Caco-2 (cell line): Measurements from ENCODE around the gene LRP1B. TPM values are rescaled to one million over a fixed set of nuclear protein-coding genes. Genes with fewer than 3 reads are reported as not detected.
"Not testable (repeated sequence)": the region's sequence is repeated elsewhere in the genome, so short reads cannot be mapped to it uniquely, and the experiment has no call there.

Experiments
- BruUV-seq: library from RNA; stranded (reverse); fragments of 400-500 nt; replicated peaks from 2 replicates; lab custom pipeline; 2021; lab: Mats Ljungman, UMichigan
- CTCF ChIA-PET: fragments of 300-600 bp; sonication (Branson Sonifier 250); formaldehyde crosslinking; loops from one replicate; lab custom pipeline; 2022; ENCODE audit warnings: antibody characterized with exemption; lab: Charles Lee
- POLR2A ChIA-PET: fragments of 300-600 bp; sonication (Branson Sonifier 250); formaldehyde crosslinking; loops from one replicate; lab custom pipeline; 2022; ENCODE audit warnings: antibody characterized with exemption; lab: Charles Lee
- DNase-seq, 2 experiments: peaks; one replicate each; pipeline versions ENCODE4 v3.0.0 to v3.0.0-alpha.2; 2020 to 2022
- H3K27me3 ChIP-seq: replicated peaks from 2 replicates; pipeline ENCODE4 v1.6.0; 2011; ENCODE audit warnings: low read length; ENCODE audit not compliant: control insufficient read depth, insufficient read depth
- H3K36me3 ChIP-seq: 2 replicates; pipeline ENCODE4 v1.5.1; 2011; ENCODE audit warnings: low read length; ENCODE audit not compliant: control insufficient read depth, insufficient read depth
- H3K4me1 ChIP-seq: fragments of 250-450 bp; sonication (Bioruptor Pico); 2 replicates; pipeline ENCODE4 v1.5.1; 2020; ENCODE audit warnings: mild to moderate bottlenecking
- H3K4me3 ChIP-seq: 2 replicates; pipeline ENCODE4 v1.5.1; 2011; ENCODE audit warnings: low read depth, mild to moderate bottlenecking, control low read depth, low read length
- H3K9me3 ChIP-seq: fragments of 250-450 bp; sonication (Bioruptor Pico); 2 replicates; pipeline ENCODE4 v1.5.1; 2020; ENCODE audit warnings: mild to moderate bottlenecking, moderate library complexity
- H3K27ac Mint-ChIP-seq: one replicate; pipeline ENCODE4 v1.8.0; 2022; ENCODE audit warnings: mixed read lengths; ENCODE audit not compliant: unreplicated experiment
- H3K27me3 Mint-ChIP-seq: one replicate; pipeline ENCODE4 v1.8.0; 2022; ENCODE audit warnings: mixed read lengths; ENCODE audit not compliant: insufficient read depth, unreplicated experiment
- H3K36me3 Mint-ChIP-seq: one replicate; pipeline ENCODE4 v1.8.0; 2022; ENCODE audit warnings: mild to moderate bottlenecking, mixed read lengths; ENCODE audit not compliant: insufficient read depth, unreplicated experiment
- H3K4me1 Mint-ChIP-seq: one replicate; pipeline ENCODE4 v1.8.0; 2022; ENCODE audit warnings: low read depth, mixed read lengths; ENCODE audit not compliant: unreplicated experiment
- H3K4me3 Mint-ChIP-seq: one replicate; pipeline ENCODE4 v1.8.0; 2022; ENCODE audit warnings: mild to moderate bottlenecking, moderate library complexity, mixed read lengths; ENCODE audit not compliant: unreplicated experiment
- H3K9me3 Mint-ChIP-seq: one replicate; pipeline ENCODE4 v1.8.0; 2022; ENCODE audit warnings: mixed read lengths; ENCODE audit not compliant: unreplicated experiment
- intact Hi-C: fragments of 100-400 bp; cut with micrococcal nuclease; formaldehyde crosslinking; loops from one replicate; pipeline ENCODE4 v1.10.0; 2022; ENCODE audit not compliant: unreplicated experiment
- total RNA-seq: library from RNA; stranded (reverse); gene quantifications from 2 replicates; pipeline ENCODE4 v1.2.3, GENCODE V29; 2022
- TF ChIP-seq, protein P1 (sequence below), 2 experiments: fragments of 200-600 bp in 1 of 2; IDR thresholded peaks; 1 replicate in 1 of 2; 2 replicates in 1 of 2; pipeline versions ENCODE4 v1.5.1 to v1.8.0; 2011 to 2022; ENCODE audit warnings: antibody characterized with exemption in 1 of 2, control low read depth in 1 of 2, inconsistent platforms in 1 of 2, low read depth in 1 of 2, low read length in 1 of 2, mild to moderate bottlenecking in 1 of 2, moderate library complexity in 1 of 2; ENCODE audit not compliant: insufficient read depth in 1 of 2, severe bottlenecking in 1 of 2, unreplicated experiment in 1 of 2

The LRP1B gene
- total RNA-seq, 1 experiment from 2014 or later: not detected

GRCh38 chr2:140440815-140441214 lies 1690.0 kb downstream of the LRP1B start:
- DNase-seq: no peak
- peaks cover 4% of the 10 kb centered on the region for H3K27me3 Mint-ChIP-seq
- POLR2A ChIA-PET: no interaction called here
- intact Hi-C loops: loop anchor here (1.0 kb wide), 1 partner anchor 26 kb away; no protein-coding TSS in a partner anchor
- Histone ChIP-seq H3K4me1 (peaks cover 11% of the 10 kb centered on the region; the same call in 1 of the 2 replicates), H3K4me3 (no peak overlapping the region), H3K36me3 (no peaks in the 10 kb centered on the region), H3K27me3 (no peaks in the 10 kb centered on the region), H3K9me3 (no peaks in the 10 kb centered on the region)
- no peak overlapping the region for H3K4me3 Mint-ChIP-seq
- CTCF ChIA-PET: no interaction called here
- H3K36me3 Mint-ChIP-seq: no peaks in the 10 kb centered on the region
- peaks cover 13% of the 10 kb centered on the region for H3K4me1 Mint-ChIP-seq
- TF ChIP-seq, protein P1, sequence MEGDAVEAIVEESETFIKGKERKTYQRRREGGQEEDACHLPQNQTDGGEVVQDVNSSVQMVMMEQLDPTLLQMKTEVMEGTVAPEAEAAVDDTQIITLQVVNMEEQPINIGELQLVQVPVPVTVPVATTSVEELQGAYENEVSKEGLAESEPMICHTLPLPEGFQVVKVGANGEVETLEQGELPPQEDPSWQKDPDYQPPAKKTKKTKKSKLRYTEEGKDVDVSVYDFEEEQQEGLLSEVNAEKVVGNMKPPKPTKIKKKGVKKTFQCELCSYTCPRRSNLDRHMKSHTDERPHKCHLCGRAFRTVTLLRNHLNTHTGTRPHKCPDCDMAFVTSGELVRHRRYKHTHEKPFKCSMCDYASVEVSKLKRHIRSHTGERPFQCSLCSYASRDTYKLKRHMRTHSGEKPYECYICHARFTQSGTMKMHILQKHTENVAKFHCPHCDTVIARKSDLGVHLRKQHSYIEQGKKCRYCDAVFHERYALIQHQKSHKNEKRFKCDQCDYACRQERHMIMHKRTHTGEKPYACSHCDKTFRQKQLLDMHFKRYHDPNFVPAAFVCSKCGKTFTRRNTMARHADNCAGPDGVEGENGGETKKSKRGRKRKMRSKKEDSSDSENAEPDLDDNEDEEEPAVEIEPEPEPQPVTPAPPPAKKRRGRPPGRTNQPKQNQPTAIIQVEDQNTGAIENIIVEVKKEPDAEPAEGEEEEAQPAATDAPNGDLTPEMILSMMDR (IDR thresholded peaks at IDR 0.05; ENCODE audit: insufficient read depth in 1 of 2, low read depth in 1 of 2, low read length in 1 of 2, severe bottlenecking in 1 of 2, unreplicated experiment in 1 of 2): no peak
- no peak overlapping the region for H3K27ac Mint-ChIP-seq
- no peaks in the 10 kb centered on the region for H3K9me3 Mint-ChIP-seq
- no TSS peak for BruUV-seq

DNA sequence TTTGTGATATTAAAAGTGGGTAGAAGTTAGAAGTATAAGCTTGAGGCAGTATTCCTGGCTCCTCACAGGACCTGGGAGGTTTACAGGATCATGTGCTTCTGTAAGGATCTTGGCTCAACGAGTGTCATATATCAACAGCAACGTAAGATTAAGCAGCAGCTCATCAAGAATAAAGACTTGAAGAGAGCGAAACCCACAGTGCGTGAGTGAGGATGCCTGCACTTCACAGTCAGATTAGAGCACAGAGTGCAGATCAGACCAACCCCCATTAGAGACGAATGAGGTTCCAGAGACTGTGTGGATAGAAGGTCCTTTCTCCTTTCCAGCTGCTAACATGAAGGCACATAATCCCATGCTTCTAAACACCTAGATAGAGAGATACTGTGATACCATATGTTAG lies 1693.9 kb downstream of the LRP1B start:
- no peaks in the 10 kb centered on the region for H3K9me3 Mint-ChIP-seq
- intact Hi-C loops: no loop called here
- H3K36me3 Mint-ChIP-seq: no peaks in the 10 kb centered on the region
- no peak overlapping the region for H3K4me3 ChIP-seq
- no peaks in the 10 kb centered on the region for H3K36me3 ChIP-seq
- no TSS peak for BruUV-seq
- peaks cover 7% of the 10 kb centered on the region for H3K4me1 Mint-ChIP-seq
- H3K9me3 ChIP-seq: no peaks in the 10 kb centered on the region
- no peak for DNase-seq
- peaks cover 7% of the 10 kb centered on the region; the same call in 1 of the 2 replicates for H3K4me1 ChIP-seq
- ChIA-PET POLR2A (no interaction called here), CTCF (no interaction called here)
- H3K27me3 Mint-ChIP-seq: peaks cover 4% of the 10 kb centered on the region
- no peak overlapping the region for H3K4me3 Mint-ChIP-seq
- TF ChIP-seq, protein P1 (IDR thresholded peaks at IDR 0.05; ENCODE audit: insufficient read depth in 1 of 2, low read depth in 1 of 2, low read length in 1 of 2, severe bottlenecking in 1 of 2, unreplicated experiment in 1 of 2): no peak
- H3K27me3 ChIP-seq: no peaks in the 10 kb centered on the region
- H3K27ac Mint-ChIP-seq: no peak overlapping the region

GRCh38 chr2:140427033-140427432 lies 1703.8 kb downstream of the LRP1B start:
- H3K27me3 Mint-ChIP-seq, H3K9me3 ChIP-seq, intact Hi-C loops, POLR2A ChIA-PET, H3K9me3 Mint-ChIP-seq, CTCF ChIA-PET, H3K27me3 ChIP-seq, H3K27ac Mint-ChIP-seq, DNase-seq, H3K36me3 ChIP-seq, H3K36me3 Mint-ChIP-seq, BruUV-seq, H3K4me1 ChIP-seq, H3K4me1 Mint-ChIP-seq, H3K4me3 ChIP-seq, H3K4me3 Mint-ChIP-seq: not testable (repeated sequence)

GRCh38 chr2:140424471-140424870 lies 1706.3 kb downstream of the LRP1B start:
- Histone ChIP-seq H3K4me1 (no peaks in the 10 kb centered on the region), H3K27me3 (no peaks in the 10 kb centered on the region), H3K9me3 (0 out of 2 replicates have a peak, but pooled peaks cover under 1% of the 10 kb centered on the region), H3K4me3 (no peak overlapping the region), H3K36me3 (no peaks in the 10 kb centered on the region)
- Mint-ChIP-seq H3K36me3 (no peaks in the 10 kb centered on the region), H3K4me1 (no peaks in the 10 kb centered on the region), H3K27me3 (no peaks in the 10 kb centered on the region), H3K9me3 (no peaks in the 10 kb centered on the region), H3K27ac (no peak overlapping the region), H3K4me3 (no peak overlapping the region)
- no peak for DNase-seq
- ChIA-PET POLR2A (no interaction called here), CTCF (no interaction called here)
- no TSS peak for BruUV-seq
- intact Hi-C loops: no loop called here
- TF ChIP-seq, protein P1 (IDR thresholded peaks at IDR 0.05; ENCODE audit: insufficient read depth in 1 of 2, low read depth in 1 of 2, low read length in 1 of 2, severe bottlenecking in 1 of 2, unreplicated experiment in 1 of 2): no peak
